ENCODE measurements around the gene RAB5B. TPM values are rescaled to one million over a fixed set of nuclear protein-coding genes. Genes with fewer than 3 reads are reported as not detected.

Gene RAB5B
- total and polyA plus RNA-seq, 2 donors (not counting 1 experiment from before 2014, with no cell fraction given), result 55.3 to 193 TPM

- peak within 1 kb of the TSS; percentile 84 to 100 (median 98) for H3K4me3 ChIP-seq (replicated peaks in 1 of 4; ENCODE audit: control extremely low read depth in 1 of 4, insufficient read depth in 1 of 4, low read depth in 3 of 4, low read length in 4 of 4)
- peaks cover 33% of the 10 kb centered on the region for H3K79me2 ChIP-seq (ENCODE audit: control insufficient read depth, insufficient read depth, low read length)
- no peaks in the 10 kb centered on the region for H3K9me3 ChIP-seq (ENCODE audit: control insufficient read depth, insufficient read depth, low read depth, low read length)
- H4K20me1 ChIP-seq (ENCODE audit: control insufficient read depth, extremely low read depth, insufficient read depth, low read length), result no peaks in the 10 kb centered on the region
- TF ChIP-seq, protein P1, sequence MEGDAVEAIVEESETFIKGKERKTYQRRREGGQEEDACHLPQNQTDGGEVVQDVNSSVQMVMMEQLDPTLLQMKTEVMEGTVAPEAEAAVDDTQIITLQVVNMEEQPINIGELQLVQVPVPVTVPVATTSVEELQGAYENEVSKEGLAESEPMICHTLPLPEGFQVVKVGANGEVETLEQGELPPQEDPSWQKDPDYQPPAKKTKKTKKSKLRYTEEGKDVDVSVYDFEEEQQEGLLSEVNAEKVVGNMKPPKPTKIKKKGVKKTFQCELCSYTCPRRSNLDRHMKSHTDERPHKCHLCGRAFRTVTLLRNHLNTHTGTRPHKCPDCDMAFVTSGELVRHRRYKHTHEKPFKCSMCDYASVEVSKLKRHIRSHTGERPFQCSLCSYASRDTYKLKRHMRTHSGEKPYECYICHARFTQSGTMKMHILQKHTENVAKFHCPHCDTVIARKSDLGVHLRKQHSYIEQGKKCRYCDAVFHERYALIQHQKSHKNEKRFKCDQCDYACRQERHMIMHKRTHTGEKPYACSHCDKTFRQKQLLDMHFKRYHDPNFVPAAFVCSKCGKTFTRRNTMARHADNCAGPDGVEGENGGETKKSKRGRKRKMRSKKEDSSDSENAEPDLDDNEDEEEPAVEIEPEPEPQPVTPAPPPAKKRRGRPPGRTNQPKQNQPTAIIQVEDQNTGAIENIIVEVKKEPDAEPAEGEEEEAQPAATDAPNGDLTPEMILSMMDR (conservative IDR thresholded peaks at IDR 0.05 in 1 of 2, IDR thresholded peaks at IDR 0.05 in 1 of 2; ENCODE audit: low read depth in 1 of 2, low read length in 2 of 2), result no peak
- no peak for TF ChIP-seq EZH2 (IDR thresholded peaks at IDR 0.05; ENCODE audit: low read length, missing control alignments)
- H2AFZ ChIP-seq (ENCODE audit: low read length), result peak within 1 kb of the TSS; percentile 86
- H3K27me3 ChIP-seq (ENCODE audit: control insufficient read depth, insufficient read depth, low read length), result no peaks in the 10 kb centered on the region
- peak within 1 kb of the TSS; percentile 94 for H3K27ac ChIP-seq (ENCODE audit: insufficient read depth, low read length)
- H3K4me2 ChIP-seq (ENCODE audit: extremely low read depth, insufficient read depth, low read length), result peak within 1 kb of the TSS; percentile 81
- peaks cover 16% of the 10 kb centered on the region for H3K4me1 ChIP-seq (ENCODE audit: control insufficient read depth, extremely low read depth, insufficient read depth, low read length)
- DNase-seq (ENCODE audit: low read depth in 2 of 2), result peak; percentile 64 to 75
- H3K36me3 ChIP-seq (ENCODE audit: control insufficient read depth, insufficient read depth, low read length), result no peaks in the 10 kb centered on the region
- H3K9ac ChIP-seq (ENCODE audit: insufficient read depth, low read length), result peak within 1 kb of the TSS; percentile 90
Measured at GRCh38 chr12:55927588-55928502, 46.0 kb upstream of the RAB5B start, which contains the start of gene PYM1. Gene PYM1 (minus strand): TSS chr12:55927894. CDS start chr12:55927761, 133 bp downstream.

GRCh38 chr12:55929306-55929791, 44.5 kb upstream of the RAB5B start:
- DNase-seq (ENCODE audit: low read depth in 2 of 2), result no peak
- Histone ChIP-seq H3K4me3 (replicated peaks in 1 of 4; ENCODE audit: control extremely low read depth in 1 of 4, insufficient read depth in 1 of 4, low read depth in 3 of 4, low read length in 4 of 4) (no peak overlapping the region), H3K9ac (ENCODE audit: insufficient read depth, low read length) (no peak overlapping the region), H3K4me2 (ENCODE audit: extremely low read depth, insufficient read depth, low read length) (no peak overlapping the region), H3K27ac (ENCODE audit: insufficient read depth, low read length) (no peak overlapping the region), H2AFZ (ENCODE audit: low read length) (no peak overlapping the region), H3K79me2 (ENCODE audit: control insufficient read depth, insufficient read depth, low read length) (peaks cover 24% of the 10 kb centered on the region), H4K20me1 (ENCODE audit: control insufficient read depth, extremely low read depth, insufficient read depth, low read length) (no peaks in the 10 kb centered on the region), H3K9me3 (ENCODE audit: control insufficient read depth, insufficient read depth, low read depth, low read length) (no peaks in the 10 kb centered on the region), H3K27me3 (ENCODE audit: control insufficient read depth, insufficient read depth, low read length) (no peaks in the 10 kb centered on the region), H3K4me1 (ENCODE audit: control insufficient read depth, extremely low read depth, insufficient read depth, low read length) (peaks cover 21% of the 10 kb centered on the region), H3K36me3 (ENCODE audit: control insufficient read depth, insufficient read depth, low read length) (no peaks in the 10 kb centered on the region)
- TF ChIP-seq, protein P1 (conservative IDR thresholded peaks at IDR 0.05 in 1 of 2, IDR thresholded peaks at IDR 0.05 in 1 of 2; ENCODE audit: low read depth in 1 of 2, low read length in 2 of 2), result no peak
- TF ChIP-seq EZH2 (IDR thresholded peaks at IDR 0.05; ENCODE audit: low read length, missing control alignments), result no peak

DNA sequence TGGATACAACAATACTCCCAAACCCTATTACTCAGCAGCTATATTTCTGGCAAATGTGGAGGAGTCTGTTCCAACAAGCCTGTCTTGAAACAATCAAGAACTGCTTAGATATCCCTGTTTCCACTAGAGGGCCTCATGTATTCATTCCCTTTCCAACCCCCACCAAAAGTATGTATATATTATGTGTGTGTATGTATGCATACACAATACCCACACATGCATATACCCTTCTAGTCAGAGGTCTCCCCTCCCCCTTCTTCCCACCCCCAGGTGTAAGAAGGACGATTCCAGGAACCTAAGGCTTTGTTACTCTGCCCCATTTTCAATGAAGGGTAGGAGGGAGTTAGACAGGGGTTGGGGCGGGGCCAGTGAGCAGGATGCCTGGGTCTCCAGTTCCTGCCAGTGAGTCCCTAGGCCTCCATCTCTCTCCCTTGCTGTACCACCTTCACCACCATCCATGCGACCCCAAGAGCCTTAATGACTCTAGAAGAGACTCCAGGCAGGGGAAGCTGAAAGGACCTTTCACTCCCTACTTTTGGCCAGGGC, 43.0 kb upstream of the RAB5B start, which contains the start of gene DGKA:
Gene DGKA (plus strand): TSS at position 392 of the 546 bp plus-strand sequence. CDS start 5,342 bp downstream, outside the sequence.
- H3K27ac ChIP-seq (ENCODE audit: insufficient read depth, low read length), result peak within 1 kb of the TSS; percentile 82
- no peaks in the 10 kb centered on the region for H3K27me3 ChIP-seq (ENCODE audit: control insufficient read depth, insufficient read depth, low read length)
- peaks cover 13% of the 10 kb centered on the region for H3K79me2 ChIP-seq (ENCODE audit: control insufficient read depth, insufficient read depth, low read length)
- H3K4me3 ChIP-seq (replicated peaks in 1 of 4; ENCODE audit: control extremely low read depth in 1 of 4, insufficient read depth in 1 of 4, low read depth in 3 of 4, low read length in 4 of 4), result peak within 1 kb of the TSS; percentile 60 to 81 (median 72)
- H4K20me1 ChIP-seq (ENCODE audit: control insufficient read depth, extremely low read depth, insufficient read depth, low read length), result no peaks in the 10 kb centered on the region
- DNase-seq (ENCODE audit: low read depth in 2 of 2), result peak; percentile 71 to 89
- TF ChIP-seq EZH2 (IDR thresholded peaks at IDR 0.05; ENCODE audit: low read length, missing control alignments), result no peak
- TF ChIP-seq, protein P1 (conservative IDR thresholded peaks at IDR 0.05 in 1 of 2, IDR thresholded peaks at IDR 0.05 in 1 of 2; ENCODE audit: low read depth in 1 of 2, low read length in 2 of 2), result peak; percentile 54 to 70
- H2AFZ ChIP-seq (ENCODE audit: low read length), result peak within 1 kb of the TSS; percentile 78
- peak within 1 kb of the TSS; percentile 87 for H3K4me2 ChIP-seq (ENCODE audit: extremely low read depth, insufficient read depth, low read length)
- H3K36me3 ChIP-seq (ENCODE audit: control insufficient read depth, insufficient read depth, low read length), result no peaks in the 10 kb centered on the region
- H3K4me1 ChIP-seq (ENCODE audit: control insufficient read depth, extremely low read depth, insufficient read depth, low read length), result peaks cover 25% of the 10 kb centered on the region
- no peaks in the 10 kb centered on the region for H3K9me3 ChIP-seq (ENCODE audit: control insufficient read depth, insufficient read depth, low read depth, low read length)
- peak within 1 kb of the TSS; percentile 72 for H3K9ac ChIP-seq (ENCODE audit: insufficient read depth, low read length)

Data from fibroblast of lung (primary cell).